Measurements from ENCODE around the gene SERPINA1.

GRCh38 chr14:94368243-94368590, 20.2 kb downstream of the SERPINA1 start:
- TF ChIP-seq CEBPB (IDR thresholded peaks at IDR 0.05; ENCODE audit: low read depth) (no peak), CTCF (IDR thresholded peaks at IDR 0.05 in 2 of 3, conservative IDR thresholded peaks at IDR 0.05 in 1 of 3; ENCODE audit: borderline replicate concordance in 1 of 3, insufficient read depth in 1 of 3, low read depth in 2 of 3, low read length in 2 of 3) (no peak), SRF (IDR thresholded peaks at IDR 0.05; ENCODE audit: low read depth) (no peak), EZH2phosphoT487 (IDR thresholded peaks at IDR 0.05; ENCODE audit: borderline replicate concordance) (no peak), REST (IDR thresholded peaks at IDR 0.05; ENCODE audit: low read depth) (no peak), EZH2 (IDR thresholded peaks at IDR 0.05) (no peak), SIN3A (IDR thresholded peaks at IDR 0.05; ENCODE audit: low read depth) (no peak), JUND (IDR thresholded peaks at IDR 0.05) (no peak), POLR2A (IDR thresholded peaks at IDR 0.05; ENCODE audit: borderline replicate concordance, extremely low read depth, insufficient read depth, insufficient read length) (no peak), POLR2AphosphoS5 (IDR thresholded peaks at IDR 0.05; ENCODE audit: low read depth, low read length) (no peak), ELF1 (IDR thresholded peaks at IDR 0.05; ENCODE audit: borderline replicate concordance, low read depth) (no peak), MAX (IDR thresholded peaks at IDR 0.05) (no peak), YY1 (IDR thresholded peaks at IDR 0.05; ENCODE audit: extremely low read depth, insufficient replicate concordance, low read depth, low read length) (no peak), ATF3 (IDR thresholded peaks at IDR 0.05) (no peak)

All from HCT116 (cell line).